SK-N-SH treated with all-trans-retinoic acid at 6 μM for 48 hours (cell line): ENCODE results near the gene PGAM5.

Experiments
- ATAC-seq: fragments of 200-7000 bp; cut with Tn5 transposase; 3 replicates; pipeline ENCODE4 v1.9.1; 2020; ENCODE audit warnings: mild to moderate bottlenecking, moderate library complexity
- ARNTL ChIP-seq: fragments of 450-650 bp; formaldehyde crosslinking; IDR thresholded peaks from 2 replicates; pipeline ENCODE4 v1.5.0; 2020; ENCODE audit warnings: low read depth, mild to moderate bottlenecking, moderate library complexity, borderline replicate concordance
- BACH2 ChIP-seq: fragments of 250-450 bp; sonication (Bioruptor Pico); IDR thresholded peaks from 2 replicates; pipeline ENCODE4 v1.9.0; 2021; ENCODE audit warnings: mild to moderate bottlenecking, borderline replicate concordance
- CSDC2 ChIP-seq: fragments of 250-450 bp; sonication (Bioruptor Pico); IDR thresholded peaks from 2 replicates; pipeline ENCODE4 v1.5.0; 2020; ENCODE audit warnings: mild to moderate bottlenecking, moderate library complexity
- ESRRG ChIP-seq: fragments of 250-450 bp; sonication (Bioruptor Pico); IDR thresholded peaks from 2 replicates; pipeline ENCODE4 v1.6.1; 2021; ENCODE audit warnings: mild to moderate bottlenecking
- GLIS3 ChIP-seq: fragments of 250-450 bp; sonication (Bioruptor Pico); IDR thresholded peaks from 2 replicates; pipeline ENCODE4 v1.5.0; 2020; ENCODE audit warnings: mild to moderate bottlenecking, moderate library complexity
- PPARA ChIP-seq: fragments of 250-450 bp; sonication (Bioruptor Pico); IDR thresholded peaks from 2 replicates; pipeline ENCODE4 v1.5.0; 2020; ENCODE audit warnings: mild to moderate bottlenecking, borderline replicate concordance
- RARB ChIP-seq: fragments of 250-450 bp; sonication (Bioruptor Pico); IDR thresholded peaks from 2 replicates; pipeline ENCODE4 v1.8.0; 2021; ENCODE audit warnings: mild to moderate bottlenecking, moderate library complexity
- TOX ChIP-seq: fragments of 250-450 bp; sonication (Bioruptor Pico); IDR thresholded peaks from 2 replicates; pipeline ENCODE4 v1.8.0; 2021; ENCODE audit warnings: mild to moderate bottlenecking, moderate library complexity, borderline replicate concordance
- ZC3H10 ChIP-seq: fragments of 250-450 bp; sonication (Bioruptor Pico); IDR thresholded peaks from 2 replicates; pipeline ENCODE4 v1.5.1; 2021; ENCODE audit warnings: mild to moderate bottlenecking, moderate library complexity
- ZFP3 ChIP-seq: fragments of 250-450 bp; sonication (Bioruptor Pico); IDR thresholded peaks from 2 replicates; pipeline ENCODE4 v1.5.0; 2020; ENCODE audit warnings: mild to moderate bottlenecking, moderate library complexity
- ZFP30 ChIP-seq: fragments of 450-650 bp; formaldehyde crosslinking; IDR thresholded peaks from 2 replicates; pipeline ENCODE4 v1.5.0; 2022; ENCODE audit warnings: mild to moderate bottlenecking, moderate library complexity
- ZNF565 ChIP-seq: fragments of 450-650 bp; formaldehyde crosslinking; conservative IDR thresholded peaks from 2 replicates; pipeline ENCODE4 v1.5.0; 2020; ENCODE audit warnings: low read depth, mild to moderate bottlenecking, moderate library complexity
- ZNF70 ChIP-seq: fragments of 450-650 bp; formaldehyde crosslinking; IDR thresholded peaks from 2 replicates; pipeline ENCODE4 v1.5.0; 2020; ENCODE audit warnings: mild to moderate bottlenecking, moderate library complexity
- ZNF8 ChIP-seq: fragments of 450-650 bp; formaldehyde crosslinking; IDR thresholded peaks from 2 replicates; pipeline ENCODE4 v1.5.0; 2020; ENCODE audit warnings: mild to moderate bottlenecking, moderate library complexity
- TF ChIP-seq, protein P1 (sequence below): fragments of 250-450 bp; sonication (Bioruptor Pico); IDR thresholded peaks from 2 replicates; pipeline ENCODE4 v1.5.1; 2021; ENCODE audit warnings: mild to moderate bottlenecking, moderate library complexity
- TF ChIP-seq, protein P2 (sequence below): fragments of 250-450 bp; sonication (Bioruptor Pico); IDR thresholded peaks from 2 replicates; pipeline ENCODE4 v1.8.0; 2020; ENCODE audit warnings: mild to moderate bottlenecking, moderate library complexity, borderline replicate concordance
- TF ChIP-seq, protein P3 (sequence below): fragments of 250-450 bp; sonication (Bioruptor Pico); IDR thresholded peaks from 2 replicates; pipeline ENCODE4 v1.5.0; 2020; ENCODE audit warnings: mild to moderate bottlenecking, moderate library complexity
- TF ChIP-seq, protein P4 (sequence below): fragments of 250-450 bp; sonication (Bioruptor Pico); IDR thresholded peaks from 2 replicates; pipeline ENCODE4 v1.5.1; 2020; ENCODE audit warnings: low read depth, mild to moderate bottlenecking, moderate library complexity
- TF ChIP-seq, protein P5 (sequence below): fragments of 250-450 bp; sonication (Bioruptor Pico); IDR thresholded peaks from 2 replicates; pipeline ENCODE4 v1.8.0; 2021; ENCODE audit warnings: low read depth, mild to moderate bottlenecking, moderate library complexity, borderline replicate concordance

The PGAM5 gene

DNA sequence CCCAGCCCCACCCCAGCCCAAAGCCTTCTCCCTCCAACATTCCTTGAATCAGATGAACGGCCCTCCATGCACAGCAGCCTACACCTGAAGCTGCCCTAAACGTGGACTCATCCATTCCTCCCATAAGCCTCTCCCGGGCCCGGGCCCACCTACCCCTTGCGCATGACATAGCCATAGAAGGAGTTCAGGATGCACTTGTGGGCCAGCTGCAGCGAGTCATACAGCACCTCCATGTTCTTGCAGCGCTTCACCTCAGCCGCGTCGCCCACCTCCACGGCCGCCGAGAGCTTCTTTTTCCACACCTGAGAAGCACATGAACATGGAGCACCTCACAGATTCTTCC lies 45.5 kb upstream of the PGAM5 start:
- TF ChIP-seq, protein P1, sequence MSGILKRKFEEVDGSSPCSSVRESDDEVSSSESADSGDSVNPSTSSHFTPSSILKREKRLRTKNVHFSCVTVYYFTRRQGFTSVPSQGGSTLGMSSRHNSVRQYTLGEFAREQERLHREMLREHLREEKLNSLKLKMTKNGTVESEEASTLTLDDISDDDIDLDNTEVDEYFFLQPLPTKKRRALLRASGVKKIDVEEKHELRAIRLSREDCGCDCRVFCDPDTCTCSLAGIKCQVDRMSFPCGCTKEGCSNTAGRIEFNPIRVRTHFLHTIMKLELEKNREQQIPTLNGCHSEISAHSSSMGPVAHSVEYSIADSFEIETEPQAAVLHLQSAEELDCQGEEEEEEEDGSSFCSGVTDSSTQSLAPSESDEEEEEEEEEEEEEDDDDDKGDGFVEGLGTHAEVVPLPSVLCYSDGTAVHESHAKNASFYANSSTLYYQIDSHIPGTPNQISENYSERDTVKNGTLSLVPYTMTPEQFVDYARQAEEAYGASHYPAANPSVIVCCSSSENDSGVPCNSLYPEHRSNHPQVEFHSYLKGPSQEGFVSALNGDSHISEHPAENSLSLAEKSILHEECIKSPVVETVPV: no peak
- TF ChIP-seq ZNF70 (no peak), ESRRG (CRISPR knock-in tag) (no peak), GLIS3 (CRISPR knock-in tag) (no peak), ZFP3 (CRISPR knock-in tag) (no peak), ZNF565 (CRISPR knock-in tag) (no peak), PPARA (CRISPR knock-in tag) (no peak), RARB (CRISPR knock-in tag) (no peak), ZNF8 (CRISPR knock-in tag) (no peak), ARNTL (CRISPR knock-in tag) (no peak)
- TF ChIP-seq, protein P2, sequence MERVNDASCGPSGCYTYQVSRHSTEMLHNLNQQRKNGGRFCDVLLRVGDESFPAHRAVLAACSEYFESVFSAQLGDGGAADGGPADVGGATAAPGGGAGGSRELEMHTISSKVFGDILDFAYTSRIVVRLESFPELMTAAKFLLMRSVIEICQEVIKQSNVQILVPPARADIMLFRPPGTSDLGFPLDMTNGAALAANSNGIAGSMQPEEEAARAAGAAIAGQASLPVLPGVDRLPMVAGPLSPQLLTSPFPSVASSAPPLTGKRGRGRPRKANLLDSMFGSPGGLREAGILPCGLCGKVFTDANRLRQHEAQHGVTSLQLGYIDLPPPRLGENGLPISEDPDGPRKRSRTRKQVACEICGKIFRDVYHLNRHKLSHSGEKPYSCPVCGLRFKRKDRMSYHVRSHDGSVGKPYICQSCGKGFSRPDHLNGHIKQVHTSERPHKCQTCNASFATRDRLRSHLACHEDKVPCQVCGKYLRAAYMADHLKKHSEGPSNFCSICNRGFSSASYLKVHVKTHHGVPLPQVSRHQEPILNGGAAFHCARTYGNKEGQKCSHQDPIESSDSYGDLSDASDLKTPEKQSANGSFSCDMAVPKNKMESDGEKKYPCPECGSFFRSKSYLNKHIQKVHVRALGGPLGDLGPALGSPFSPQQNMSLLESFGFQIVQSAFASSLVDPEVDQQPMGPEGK (CRISPR knock-in tag): no peak
- TF ChIP-seq, protein P3, sequence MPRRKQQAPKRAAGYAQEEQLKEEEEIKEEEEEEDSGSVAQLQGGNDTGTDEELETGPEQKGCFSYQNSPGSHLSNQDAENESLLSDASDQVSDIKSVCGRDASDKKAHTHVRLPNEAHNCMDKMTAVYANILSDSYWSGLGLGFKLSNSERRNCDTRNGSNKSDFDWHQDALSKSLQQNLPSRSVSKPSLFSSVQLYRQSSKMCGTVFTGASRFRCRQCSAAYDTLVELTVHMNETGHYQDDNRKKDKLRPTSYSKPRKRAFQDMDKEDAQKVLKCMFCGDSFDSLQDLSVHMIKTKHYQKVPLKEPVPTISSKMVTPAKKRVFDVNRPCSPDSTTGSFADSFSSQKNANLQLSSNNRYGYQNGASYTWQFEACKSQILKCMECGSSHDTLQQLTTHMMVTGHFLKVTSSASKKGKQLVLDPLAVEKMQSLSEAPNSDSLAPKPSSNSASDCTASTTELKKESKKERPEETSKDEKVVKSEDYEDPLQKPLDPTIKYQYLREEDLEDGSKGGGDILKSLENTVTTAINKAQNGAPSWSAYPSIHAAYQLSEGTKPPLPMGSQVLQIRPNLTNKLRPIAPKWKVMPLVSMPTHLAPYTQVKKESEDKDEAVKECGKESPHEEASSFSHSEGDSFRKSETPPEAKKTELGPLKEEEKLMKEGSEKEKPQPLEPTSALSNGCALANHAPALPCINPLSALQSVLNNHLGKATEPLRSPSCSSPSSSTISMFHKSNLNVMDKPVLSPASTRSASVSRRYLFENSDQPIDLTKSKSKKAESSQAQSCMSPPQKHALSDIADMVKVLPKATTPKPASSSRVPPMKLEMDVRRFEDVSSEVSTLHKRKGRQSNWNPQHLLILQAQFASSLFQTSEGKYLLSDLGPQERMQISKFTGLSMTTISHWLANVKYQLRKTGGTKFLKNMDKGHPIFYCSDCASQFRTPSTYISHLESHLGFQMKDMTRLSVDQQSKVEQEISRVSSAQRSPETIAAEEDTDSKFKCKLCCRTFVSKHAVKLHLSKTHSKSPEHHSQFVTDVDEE (CRISPR knock-in tag): no peak
- TF ChIP-seq, protein P4, sequence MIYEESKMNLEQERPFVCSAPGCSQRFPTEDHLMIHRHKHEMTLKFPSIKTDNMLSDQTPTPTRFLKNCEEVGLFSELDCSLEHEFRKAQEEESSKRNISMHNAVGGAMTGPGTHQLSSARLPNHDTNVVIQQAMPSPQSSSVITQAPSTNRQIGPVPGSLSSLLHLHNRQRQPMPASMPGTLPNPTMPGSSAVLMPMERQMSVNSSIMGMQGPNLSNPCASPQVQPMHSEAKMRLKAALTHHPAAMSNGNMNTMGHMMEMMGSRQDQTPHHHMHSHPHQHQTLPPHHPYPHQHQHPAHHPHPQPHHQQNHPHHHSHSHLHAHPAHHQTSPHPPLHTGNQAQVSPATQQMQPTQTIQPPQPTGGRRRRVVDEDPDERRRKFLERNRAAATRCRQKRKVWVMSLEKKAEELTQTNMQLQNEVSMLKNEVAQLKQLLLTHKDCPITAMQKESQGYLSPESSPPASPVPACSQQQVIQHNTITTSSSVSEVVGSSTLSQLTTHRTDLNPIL: no peak
- ATAC-seq: no peak

DNA sequence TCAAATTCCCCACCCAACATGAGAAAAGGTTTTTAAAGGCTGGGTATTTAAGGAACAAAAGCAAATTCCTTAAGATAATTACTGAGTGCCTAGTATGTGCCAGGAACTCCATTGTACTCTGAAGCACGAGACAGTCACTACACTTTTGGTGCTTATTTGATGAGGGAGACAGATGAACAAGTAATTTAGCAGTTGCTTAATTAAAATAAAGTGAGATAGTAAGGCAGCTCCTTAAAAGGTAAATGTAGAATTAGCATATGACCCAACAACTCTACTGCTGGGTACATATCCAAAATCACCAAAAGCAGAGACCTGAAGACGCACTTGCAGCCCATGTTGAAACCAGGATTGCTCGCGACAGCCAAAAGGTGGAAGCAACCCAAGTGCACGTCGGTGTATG lies 44.8 kb upstream of the PGAM5 start:
- TF ChIP-seq GLIS3 (CRISPR knock-in tag): no peak
- no peak for TF ChIP-seq RARB (CRISPR knock-in tag)
- TF ChIP-seq CSDC2 (CRISPR knock-in tag): no peak
- TF ChIP-seq ESRRG (CRISPR knock-in tag): no peak
- TF ChIP-seq ZNF565 (CRISPR knock-in tag): no peak
- no peak for TF ChIP-seq ZFP3 (CRISPR knock-in tag)
- TF ChIP-seq TOX (CRISPR knock-in tag): no peak
- TF ChIP-seq ARNTL (CRISPR knock-in tag): no peak
- TF ChIP-seq ZNF70: no peak
- TF ChIP-seq, protein P2 (CRISPR knock-in tag): no peak
- TF ChIP-seq ZFP30: no peak
- TF ChIP-seq BACH2: no peak
- TF ChIP-seq ZC3H10 (CRISPR knock-in tag): no peak
- TF ChIP-seq, protein P5, sequence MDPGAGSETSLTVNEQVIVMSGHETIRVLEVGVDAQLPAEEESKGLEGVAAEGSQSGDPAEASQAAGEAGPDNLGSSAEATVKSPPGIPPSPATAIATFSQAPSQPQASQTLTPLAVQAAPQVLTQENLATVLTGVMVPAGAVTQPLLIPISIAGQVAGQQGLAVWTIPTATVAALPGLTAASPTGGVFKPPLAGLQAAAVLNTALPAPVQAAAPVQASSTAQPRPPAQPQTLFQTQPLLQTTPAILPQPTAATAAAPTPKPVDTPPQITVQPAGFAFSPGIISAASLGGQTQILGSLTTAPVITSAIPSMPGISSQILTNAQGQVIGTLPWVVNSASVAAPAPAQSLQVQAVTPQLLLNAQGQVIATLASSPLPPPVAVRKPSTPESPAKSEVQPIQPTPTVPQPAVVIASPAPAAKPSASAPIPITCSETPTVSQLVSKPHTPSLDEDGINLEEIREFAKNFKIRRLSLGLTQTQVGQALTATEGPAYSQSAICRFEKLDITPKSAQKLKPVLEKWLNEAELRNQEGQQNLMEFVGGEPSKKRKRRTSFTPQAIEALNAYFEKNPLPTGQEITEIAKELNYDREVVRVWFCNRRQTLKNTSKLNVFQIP (CRISPR knock-in tag): no peak
- TF ChIP-seq, protein P4: no peak
- ATAC-seq: no peak
